SU-DHL-6 (cell line): Measurements from ENCODE around the gene SNAP23.

ENCODE experiments used
- H2AFZ ChIP-seq: fragments of 200-600 bp; sonication (generic); 2 replicates; pipeline ENCODE4 v1.6.1; 2014; ENCODE audit warnings: low read depth, mild to moderate bottlenecking, moderate library complexity, mixed read lengths, antibody characterized with exemption, low read length; ENCODE audit not compliant: severe bottlenecking
- H3F3A ChIP-seq: fragments of 200-600 bp; shearing (Covaris generic); 2 replicates; pipeline ENCODE4 v1.6.0; 2016; ENCODE audit warnings: antibody characterized with exemption, mild to moderate bottlenecking; ENCODE audit not compliant: insufficient read depth
- H3K27ac ChIP-seq: fragments of 200-600 bp; sonication (generic); 2 replicates; pipeline ENCODE4 v1.5.1; 2016; ENCODE audit warnings: low read depth, mild to moderate bottlenecking, low read length, moderate library complexity, mixed read lengths
- H3K27me3 ChIP-seq: fragments of 200-600 bp; sonication (generic), shearing (Covaris generic); 2 replicates; pipeline ENCODE4 v1.6.0; 2014; ENCODE audit warnings: mild to moderate bottlenecking, low read length
- H3K36me3 ChIP-seq: fragments of 200-600 bp; sonication (generic); 2 replicates; pipeline ENCODE4 v1.6.1; 2014; ENCODE audit warnings: mild to moderate bottlenecking, low read length, mixed read lengths
- H3K4me2 ChIP-seq: fragments of 300-600, 200-600 bp; shearing (Covaris generic), sonication (generic); 2 replicates; pipeline ENCODE4 v1.6.0; 2014; ENCODE audit warnings: low read length, low read depth, mild to moderate bottlenecking; ENCODE audit not compliant: poor library complexity, severe bottlenecking
- H3K4me3 ChIP-seq: fragments of 200-600 bp; sonication (generic); 2 replicates; pipeline ENCODE4 v1.5.1; 2014; ENCODE audit warnings: antibody characterized with exemption, low read length, mild to moderate bottlenecking, mixed read lengths; ENCODE audit not compliant: insufficient read depth, poor library complexity, severe bottlenecking
- H3K79me2 ChIP-seq: fragments of 200-600 bp; sonication (generic); 2 replicates; pipeline ENCODE4 v1.6.1; 2014; ENCODE audit warnings: mild to moderate bottlenecking, low read length, moderate library complexity; ENCODE audit not compliant: insufficient read depth
- H3K9ac ChIP-seq: fragments of 200-600 bp; sonication (generic); 2 replicates; pipeline ENCODE4 v1.7.0; 2014; ENCODE audit warnings: mild to moderate bottlenecking, low read length
- H3K9me2 ChIP-seq: fragments of 200-600 bp; sonication (generic); replicated peaks from 2 replicates; pipeline ENCODE4 v1.6.1; 2014; ENCODE audit warnings: low read length; ENCODE audit not compliant: insufficient read depth
- H3K9me3 ChIP-seq: fragments of 200-600 bp; sonication (generic); 2 replicates; pipeline ENCODE4 v1.6.1; 2014; ENCODE audit warnings: low read length, mixed read lengths; ENCODE audit not compliant: insufficient read depth
- H4K20me1 ChIP-seq: fragments of 200-600 bp; sonication (generic); 2 replicates; pipeline ENCODE4 v1.6.1; 2014; ENCODE audit warnings: low read depth, mild to moderate bottlenecking, antibody characterized with exemption, low read length, moderate library complexity, mixed read lengths
- EZH2phosphoT487 ChIP-seq: fragments of 200-600 bp; sonication (generic), shearing (Covaris generic); conservative IDR thresholded peaks from 2 replicates; pipeline ENCODE4 v1.6.1; 2018; ENCODE audit warnings: mild to moderate bottlenecking, antibody characterized with exemption, low read length, moderate library complexity, mixed read lengths
- TF ChIP-seq, protein P1 (sequence below): fragments of 200-600 bp; sonication (generic); IDR thresholded peaks from one replicate; pipeline ENCODE4 v1.5.1; 2017; ENCODE audit warnings: antibody characterized with exemption, mild to moderate bottlenecking, low read length, moderate library complexity; ENCODE audit not compliant: insufficient read depth, poor library complexity, severe bottlenecking

Gene SNAP23

DNA sequence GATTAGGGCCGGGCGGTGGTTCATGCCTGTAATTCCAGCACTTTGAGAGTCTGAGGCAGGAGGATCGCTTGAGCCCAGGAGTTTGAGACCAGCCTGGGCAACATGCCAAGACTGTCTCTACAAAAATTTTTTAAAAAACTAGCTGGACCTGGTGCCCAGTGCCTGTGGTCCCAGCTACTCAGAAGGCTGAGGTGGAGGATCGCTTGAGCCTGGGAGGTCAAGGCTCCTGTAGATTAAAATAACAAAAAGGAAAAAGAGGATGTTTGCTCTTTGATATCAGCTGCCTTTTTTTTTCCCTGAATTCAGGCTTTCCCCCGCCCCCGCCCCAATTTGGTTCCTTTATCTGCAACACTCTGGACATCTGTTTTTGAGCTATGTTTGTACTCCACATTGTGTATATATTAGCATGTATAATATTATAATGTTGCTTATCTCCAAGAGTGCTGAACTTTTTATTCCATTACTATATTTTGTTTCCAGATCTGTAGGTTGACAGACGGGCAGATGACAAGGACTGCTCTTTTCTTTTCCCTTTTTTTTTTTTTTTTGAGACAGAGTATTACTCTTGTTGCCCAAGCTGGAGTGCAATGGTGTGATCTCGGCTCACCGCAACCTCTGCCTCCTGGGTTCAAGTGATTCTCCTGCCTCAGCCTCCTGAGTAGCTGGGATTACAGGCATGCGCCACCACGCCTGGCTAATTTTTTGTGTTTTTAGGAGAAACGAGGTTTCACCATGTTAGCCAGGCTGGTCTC lies 4.6 kb downstream of the SNAP23 start:
- no peaks in the 10 kb centered on the region for H3K9me2 ChIP-seq
- no peak overlapping the region for H3K4me2 ChIP-seq
- H3K9me3 ChIP-seq: no peaks in the 10 kb centered on the region
- H3K27me3 ChIP-seq: no peaks in the 10 kb centered on the region
- no peak overlapping the region for H3K4me3 ChIP-seq
- no peak overlapping the region; the same call in 1 of the 2 replicates for H3K27ac ChIP-seq
- H3F3A ChIP-seq: peaks cover 11% of the 10 kb centered on the region
- no peaks in the 10 kb centered on the region for H3K36me3 ChIP-seq
- H3K79me2 ChIP-seq: peaks cover 72% of the 10 kb centered on the region
- H4K20me1 ChIP-seq: no peaks in the 10 kb centered on the region
- TF ChIP-seq, protein P1, sequence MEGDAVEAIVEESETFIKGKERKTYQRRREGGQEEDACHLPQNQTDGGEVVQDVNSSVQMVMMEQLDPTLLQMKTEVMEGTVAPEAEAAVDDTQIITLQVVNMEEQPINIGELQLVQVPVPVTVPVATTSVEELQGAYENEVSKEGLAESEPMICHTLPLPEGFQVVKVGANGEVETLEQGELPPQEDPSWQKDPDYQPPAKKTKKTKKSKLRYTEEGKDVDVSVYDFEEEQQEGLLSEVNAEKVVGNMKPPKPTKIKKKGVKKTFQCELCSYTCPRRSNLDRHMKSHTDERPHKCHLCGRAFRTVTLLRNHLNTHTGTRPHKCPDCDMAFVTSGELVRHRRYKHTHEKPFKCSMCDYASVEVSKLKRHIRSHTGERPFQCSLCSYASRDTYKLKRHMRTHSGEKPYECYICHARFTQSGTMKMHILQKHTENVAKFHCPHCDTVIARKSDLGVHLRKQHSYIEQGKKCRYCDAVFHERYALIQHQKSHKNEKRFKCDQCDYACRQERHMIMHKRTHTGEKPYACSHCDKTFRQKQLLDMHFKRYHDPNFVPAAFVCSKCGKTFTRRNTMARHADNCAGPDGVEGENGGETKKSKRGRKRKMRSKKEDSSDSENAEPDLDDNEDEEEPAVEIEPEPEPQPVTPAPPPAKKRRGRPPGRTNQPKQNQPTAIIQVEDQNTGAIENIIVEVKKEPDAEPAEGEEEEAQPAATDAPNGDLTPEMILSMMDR: no peak
- no peak for TF ChIP-seq EZH2phosphoT487
- H3K9ac ChIP-seq: no peak overlapping the region
- no peak overlapping the region for H2AFZ ChIP-seq

DNA sequence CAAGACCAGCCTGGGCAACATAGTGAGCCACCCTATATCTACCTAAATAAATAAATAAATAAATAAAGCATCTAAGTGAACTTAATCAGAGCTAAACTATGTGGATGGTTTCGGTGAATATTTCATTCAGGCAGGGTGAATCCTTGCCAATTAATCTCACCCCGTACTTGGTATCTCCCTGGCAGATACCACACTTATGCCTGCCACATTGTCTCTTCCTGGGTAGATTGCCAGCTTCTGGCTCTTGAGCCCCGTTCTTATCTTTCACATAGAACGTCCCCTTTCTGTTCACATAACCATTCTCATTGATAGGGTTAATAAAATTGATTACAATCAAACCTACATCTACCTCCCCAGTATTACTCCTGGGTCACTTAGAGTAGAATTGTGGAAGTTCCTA lies 7.0 kb downstream of the SNAP23 start:
- Histone ChIP-seq H2AFZ (no peak overlapping the region), H3K4me2 (no peak overlapping the region), H3K27me3 (no peaks in the 10 kb centered on the region), H3K4me3 (no peak overlapping the region), H4K20me1 (no peaks in the 10 kb centered on the region), H3K36me3 (no peaks in the 10 kb centered on the region), H3K27ac (peak overlapping the region; percentile 7; the same call in 1 of the 2 replicates), H3K9ac (no peak overlapping the region), H3K79me2 (peaks cover 65% of the 10 kb centered on the region), H3K9me2 (no peaks in the 10 kb centered on the region), H3F3A (peaks cover 11% of the 10 kb centered on the region), H3K9me3 (no peaks in the 10 kb centered on the region)
- TF ChIP-seq, protein P1: no peak
- no peak for TF ChIP-seq EZH2phosphoT487

DNA sequence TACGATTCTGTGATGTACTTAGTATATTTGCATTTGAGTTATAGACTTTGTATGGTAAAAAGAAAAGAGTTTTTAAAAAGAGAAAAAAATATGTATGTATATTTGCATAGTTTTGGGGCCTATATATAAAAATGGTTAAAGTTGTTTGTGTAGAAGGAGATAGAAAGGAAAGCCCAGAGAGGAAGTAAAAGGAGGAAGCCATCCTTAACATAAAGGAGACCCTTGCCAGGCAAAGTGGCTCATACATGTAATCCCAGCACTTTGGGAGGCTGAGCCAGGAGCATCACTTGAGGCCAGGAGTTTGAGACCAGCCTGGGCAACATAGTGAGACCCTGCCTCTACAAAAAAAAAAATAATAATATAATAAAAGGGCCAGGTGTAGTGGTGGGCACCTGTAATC lies 8.4 kb downstream of the SNAP23 start:
- no peaks in the 10 kb centered on the region for H3K9me3 ChIP-seq
- no peaks in the 10 kb centered on the region for H3K9me2 ChIP-seq
- H3K9ac ChIP-seq: no peak overlapping the region
- no peaks in the 10 kb centered on the region for H3K27me3 ChIP-seq
- no peaks in the 10 kb centered on the region for H4K20me1 ChIP-seq
- peaks cover 67% of the 10 kb centered on the region for H3K79me2 ChIP-seq
- no peak overlapping the region for H2AFZ ChIP-seq
- H3F3A ChIP-seq: peaks cover 11% of the 10 kb centered on the region
- H3K4me3 ChIP-seq: no peak overlapping the region
- no peaks in the 10 kb centered on the region for H3K36me3 ChIP-seq
- H3K27ac ChIP-seq: peak overlapping the region; percentile 71; the same call in 1 of the 2 replicates
- peak overlapping the region; percentile 51 for H3K4me2 ChIP-seq
- TF ChIP-seq, protein P1: no peak
- TF ChIP-seq EZH2phosphoT487: no peak
